ENCODE measurements around the gene MAP2K2.

The MAP2K2 gene

GRCh38 chr19:4058693-4059452, 65.0 kb downstream of the MAP2K2 start:
- no peak for DNase-seq (ENCODE audit: low read depth)
- no peak for TF ChIP-seq CTCF (IDR thresholded peaks at IDR 0.05; ENCODE audit: insufficient read depth, low read depth, low read length, missing control alignments)
- peak overlapping the region; percentile 51 for H3K4me3 ChIP-seq (ENCODE audit: low read depth, low read length)

GRCh38 chr19:4057931-4058692, 65.8 kb downstream of the MAP2K2 start:
- no peak overlapping the region for H3K4me3 ChIP-seq (ENCODE audit: low read depth, low read length)
- no peak for TF ChIP-seq CTCF (IDR thresholded peaks at IDR 0.05; ENCODE audit: insufficient read depth, low read depth, low read length, missing control alignments)
- DNase-seq (ENCODE audit: low read depth), result no peak

- TF ChIP-seq CTCF (IDR thresholded peaks at IDR 0.05; ENCODE audit: insufficient read depth, low read depth, low read length, missing control alignments), result no peak
- DNase-seq (ENCODE audit: low read depth), result no peak
- no peak overlapping the region for H3K4me3 ChIP-seq (ENCODE audit: low read depth, low read length)
Observed at GRCh38 chr19:4055209-4055552, 68.7 kb downstream of the MAP2K2 start.

- no peak for TF ChIP-seq CTCF (IDR thresholded peaks at IDR 0.05; ENCODE audit: insufficient read depth, low read depth, low read length, missing control alignments)
- no peak for DNase-seq (ENCODE audit: low read depth)
- H3K4me3 ChIP-seq (ENCODE audit: low read depth, low read length), result no peak overlapping the region
Observed at GRCh38 chr19:4054441-4055208, 69.3 kb downstream of the MAP2K2 start.

- TF ChIP-seq CTCF (IDR thresholded peaks at IDR 0.05; ENCODE audit: insufficient read depth, low read depth, low read length, missing control alignments), result no peak
- no peak for DNase-seq (ENCODE audit: low read depth)
- no peak overlapping the region for H3K4me3 ChIP-seq (ENCODE audit: low read depth, low read length)
Observed at GRCh38 chr19:4053423-4054324, 70.2 kb downstream of the MAP2K2 start.

GRCh38 chr19:4052993-4053422, 70.9 kb downstream of the MAP2K2 start:
- no peak for TF ChIP-seq CTCF (IDR thresholded peaks at IDR 0.05; ENCODE audit: insufficient read depth, low read depth, low read length, missing control alignments)
- H3K4me3 ChIP-seq (ENCODE audit: low read depth, low read length), result no peak overlapping the region
- DNase-seq (ENCODE audit: low read depth), result no peak
